GM12874 (cell line): ENCODE results near the gene DNAH14.

Source experiments
- TF ChIP-seq, protein P1 (sequence below): IDR thresholded peaks from 2 replicates; pipeline ENCODE4 v1.5.1; 2011; ENCODE audit warnings: low read depth, mild to moderate bottlenecking, control low read depth, low read length, moderate library complexity; ENCODE audit not compliant: insufficient read depth

DNAH14 gene

DNA sequence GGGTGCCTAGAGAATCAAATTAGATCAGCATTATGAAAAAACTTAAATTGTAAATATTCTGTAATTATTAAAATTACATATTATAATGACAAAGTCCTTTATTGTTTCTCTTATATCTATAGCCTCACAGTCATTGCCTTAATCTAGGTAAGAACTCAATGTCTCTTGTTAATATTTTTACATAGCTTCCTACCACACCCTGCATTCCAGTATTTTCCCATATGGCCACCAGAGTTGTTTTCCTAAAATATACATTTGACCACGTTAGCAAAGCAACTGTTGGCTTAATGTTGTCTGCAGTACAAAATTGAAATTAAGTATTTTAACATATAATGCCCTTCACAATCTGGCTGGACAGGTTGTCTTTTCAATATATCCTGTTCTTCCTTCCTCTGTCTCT, 230.3 kb downstream of the DNAH14 start:
- TF ChIP-seq, protein P1, sequence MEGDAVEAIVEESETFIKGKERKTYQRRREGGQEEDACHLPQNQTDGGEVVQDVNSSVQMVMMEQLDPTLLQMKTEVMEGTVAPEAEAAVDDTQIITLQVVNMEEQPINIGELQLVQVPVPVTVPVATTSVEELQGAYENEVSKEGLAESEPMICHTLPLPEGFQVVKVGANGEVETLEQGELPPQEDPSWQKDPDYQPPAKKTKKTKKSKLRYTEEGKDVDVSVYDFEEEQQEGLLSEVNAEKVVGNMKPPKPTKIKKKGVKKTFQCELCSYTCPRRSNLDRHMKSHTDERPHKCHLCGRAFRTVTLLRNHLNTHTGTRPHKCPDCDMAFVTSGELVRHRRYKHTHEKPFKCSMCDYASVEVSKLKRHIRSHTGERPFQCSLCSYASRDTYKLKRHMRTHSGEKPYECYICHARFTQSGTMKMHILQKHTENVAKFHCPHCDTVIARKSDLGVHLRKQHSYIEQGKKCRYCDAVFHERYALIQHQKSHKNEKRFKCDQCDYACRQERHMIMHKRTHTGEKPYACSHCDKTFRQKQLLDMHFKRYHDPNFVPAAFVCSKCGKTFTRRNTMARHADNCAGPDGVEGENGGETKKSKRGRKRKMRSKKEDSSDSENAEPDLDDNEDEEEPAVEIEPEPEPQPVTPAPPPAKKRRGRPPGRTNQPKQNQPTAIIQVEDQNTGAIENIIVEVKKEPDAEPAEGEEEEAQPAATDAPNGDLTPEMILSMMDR: no peak

DNA sequence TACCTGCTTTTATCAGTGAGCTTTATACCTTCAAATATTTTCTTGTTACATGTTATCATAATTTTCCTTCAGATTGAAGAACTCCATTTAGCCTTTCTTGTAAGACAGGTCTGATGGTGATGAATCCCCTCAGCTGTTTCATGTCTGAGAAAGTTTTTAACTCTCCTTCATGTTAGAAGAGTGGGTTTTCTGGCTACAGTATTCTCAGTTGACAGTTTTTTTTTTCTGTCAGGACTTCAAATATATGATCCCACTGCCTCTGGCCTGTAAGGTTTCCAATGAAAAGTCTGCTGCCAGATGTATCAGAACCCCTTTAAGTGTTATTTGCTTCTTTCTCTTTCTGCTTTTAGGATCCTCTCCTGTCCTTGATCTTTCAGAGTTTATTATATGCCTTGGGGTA, 250.2 kb downstream of the DNAH14 start:
- TF ChIP-seq, protein P1: no peak

DNA sequence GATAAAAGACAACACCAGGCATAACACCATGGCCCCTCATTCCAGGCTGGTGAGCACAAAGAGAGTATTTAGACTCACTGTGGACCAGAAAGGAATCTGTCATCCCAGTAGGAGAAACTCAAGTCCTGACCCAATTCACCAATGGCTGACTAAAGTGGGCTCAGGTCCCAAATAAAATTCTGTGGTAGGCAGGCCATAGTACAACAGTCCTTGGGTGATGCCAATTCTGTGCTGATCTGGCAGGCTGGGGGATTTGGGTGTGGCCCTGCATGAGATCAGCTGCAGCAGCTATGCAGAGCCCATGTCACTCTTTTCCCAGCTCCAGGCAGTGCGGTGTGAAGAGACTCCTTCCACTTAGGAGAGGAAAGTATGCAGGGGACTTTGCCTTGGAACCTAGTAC, 253.2 kb downstream of the DNAH14 start:
- TF ChIP-seq, protein P1: no peak

DNA sequence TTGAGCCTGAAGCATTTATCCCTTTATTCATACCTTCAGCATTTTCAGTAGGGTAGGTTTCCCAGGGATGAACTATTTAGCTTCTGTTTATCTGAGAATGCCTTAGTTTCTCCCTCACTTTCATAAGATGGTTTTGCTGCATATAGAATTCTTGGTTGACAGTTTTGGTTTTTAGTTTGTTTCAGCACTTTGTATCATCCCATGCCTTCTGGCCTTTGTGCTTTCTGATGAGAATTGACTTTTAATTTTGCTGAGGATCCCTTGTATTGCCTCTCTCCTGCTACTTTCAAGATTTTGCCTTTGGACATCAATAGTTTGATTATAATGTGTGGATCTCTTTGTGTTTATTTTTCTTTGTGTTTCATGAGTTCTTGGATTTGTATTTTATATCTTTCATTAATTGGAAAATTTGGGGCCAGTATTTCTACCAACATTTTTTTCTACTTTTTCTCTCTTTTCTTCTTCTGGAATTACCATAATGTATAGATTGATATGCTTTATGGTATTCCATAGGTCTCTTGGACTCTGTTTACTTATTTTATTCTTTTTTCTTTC, 261.8 kb downstream of the DNAH14 start:
- TF ChIP-seq, protein P1: no peak

DNA sequence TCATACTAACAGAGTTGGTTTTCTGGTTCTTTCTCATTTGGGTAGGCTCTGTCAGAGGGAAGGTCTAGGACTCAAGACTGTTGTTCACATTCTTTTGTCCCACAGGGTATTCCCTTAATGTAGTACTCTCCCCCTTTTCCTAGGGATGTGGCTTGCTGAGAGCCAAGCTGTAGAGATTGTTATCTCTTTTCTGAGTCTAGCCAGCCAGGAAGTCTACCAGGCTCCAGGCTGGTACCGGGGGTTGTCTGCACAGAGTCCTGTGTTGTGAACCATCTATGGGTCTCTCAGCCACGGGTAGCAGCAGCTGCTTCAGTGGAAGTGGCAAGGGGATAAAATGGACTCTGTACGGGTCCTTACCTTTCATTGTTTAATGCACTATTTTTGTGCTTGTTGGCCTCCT, 272.0 kb downstream of the DNAH14 start:
- TF ChIP-seq, protein P1: no peak

DNA sequence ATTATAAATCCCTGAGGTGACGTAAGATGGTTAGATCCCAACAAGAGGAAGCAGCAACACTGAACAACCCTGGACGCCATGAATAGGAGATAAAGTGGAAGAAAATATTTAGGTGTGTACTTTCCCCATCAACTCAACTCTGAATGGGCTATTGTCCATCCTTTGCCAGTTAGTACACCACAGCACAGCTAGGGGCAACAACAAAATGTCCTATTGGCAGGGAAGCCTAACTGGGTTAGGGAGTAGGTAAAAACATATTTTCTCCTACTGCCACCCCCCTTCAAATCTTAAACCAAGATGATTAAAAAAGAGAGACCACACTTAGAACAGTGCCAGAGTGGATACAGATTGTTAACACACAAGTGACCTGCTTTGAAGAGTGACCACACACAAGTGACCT, 278.3 kb downstream of the DNAH14 start:
- TF ChIP-seq, protein P1: no peak

DNA sequence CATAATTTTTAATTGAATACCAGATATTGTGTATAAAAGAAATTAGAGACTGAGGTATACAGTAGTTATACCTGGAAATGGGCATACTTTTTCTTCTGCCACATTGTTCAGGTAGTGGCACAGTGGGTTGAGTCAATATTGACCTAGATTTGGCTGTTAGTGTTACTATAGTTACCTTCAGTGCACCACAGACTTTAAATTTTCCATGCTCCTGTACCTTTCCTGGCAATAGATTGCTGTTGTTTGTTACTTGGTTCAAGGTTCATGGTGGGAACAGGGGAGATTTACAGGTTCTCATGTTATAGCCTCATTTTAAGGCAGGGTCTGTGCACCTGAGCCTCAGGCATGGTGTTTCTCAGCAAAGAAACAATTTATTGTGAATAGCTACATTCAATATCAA, 279.7 kb downstream of the DNAH14 start:
- TF ChIP-seq, protein P1: no peak
